Measurements from ENCODE around the gene SIRPA.
A peak's percentile ranks its signal among the peaks of the same experiment; 100 is the strongest.

Gene SIRPA

GRCh38 chr20:1952737-1953530 is 57.7 kb downstream of the SIRPA start:
- peak; percentile 42 for DNase-seq

GRCh38 chr20:1953621-1954020 is 58.4 kb downstream of the SIRPA start:
- no peak for DNase-seq

- no peak for DNase-seq
Measured at GRCh38 chr20:1955217-1955616, 60.0 kb downstream of the SIRPA start.

- DNase-seq = no peak
Measured at GRCh38 chr20:1958426-1958825, 63.2 kb downstream of the SIRPA start.

- DNase-seq = no peak
Measured at GRCh38 chr20:1959156-1959555, 63.9 kb downstream of the SIRPA start.

- DNase-seq = no peak
Measured at GRCh38 chr20:1961374-1961773, 66.2 kb downstream of the SIRPA start.

GRCh38 chr20:1964061-1964460 is 68.9 kb downstream of the SIRPA start:
- no peak for DNase-seq

GRCh38 chr20:1964659-1965405 is 69.6 kb downstream of the SIRPA start:
- no peak for DNase-seq

- peak; percentile 62 for DNase-seq
Measured at GRCh38 chr20:1965520-1966351, 70.5 kb downstream of the SIRPA start.

GRCh38 chr20:1968964-1969363 is 73.8 kb downstream of the SIRPA start:
- DNase-seq = no peak

GRCh38 chr20:1971893-1972586 is 76.8 kb downstream of the SIRPA start:
- DNase-seq = no peak

- DNase-seq = no peak
Measured at GRCh38 chr20:1973601-1974440, 78.6 kb downstream of the SIRPA start.

GRCh38 chr20:1975291-1975690 is 80.1 kb downstream of the SIRPA start:
- DNase-seq = no peak

- DNase-seq = no peak
Measured at GRCh38 chr20:1979106-1979778, 84.0 kb downstream of the SIRPA start.

- no peak for DNase-seq
Measured at GRCh38 chr20:1982686-1983085, 87.5 kb downstream of the SIRPA start.

- DNase-seq = no peak
Measured at GRCh38 chr20:1983301-1983700, 88.1 kb downstream of the SIRPA start.

GRCh38 chr20:1987826-1988225 is 92.6 kb downstream of the SIRPA start:
- DNase-seq = no peak

All from COR-L47 (cell line).